HG03521 (cell line): ENCODE results near the gene PSMB5.

Source experiments
- ATAC-seq: cut with Tn5 transposase; IDR thresholded peaks from one replicate; pipeline ENCODE4 v1.9.1; 2021; ENCODE audit warnings: mild to moderate bottlenecking, moderate library complexity; ENCODE audit not compliant: unreplicated experiment

Gene PSMB5

DNA sequence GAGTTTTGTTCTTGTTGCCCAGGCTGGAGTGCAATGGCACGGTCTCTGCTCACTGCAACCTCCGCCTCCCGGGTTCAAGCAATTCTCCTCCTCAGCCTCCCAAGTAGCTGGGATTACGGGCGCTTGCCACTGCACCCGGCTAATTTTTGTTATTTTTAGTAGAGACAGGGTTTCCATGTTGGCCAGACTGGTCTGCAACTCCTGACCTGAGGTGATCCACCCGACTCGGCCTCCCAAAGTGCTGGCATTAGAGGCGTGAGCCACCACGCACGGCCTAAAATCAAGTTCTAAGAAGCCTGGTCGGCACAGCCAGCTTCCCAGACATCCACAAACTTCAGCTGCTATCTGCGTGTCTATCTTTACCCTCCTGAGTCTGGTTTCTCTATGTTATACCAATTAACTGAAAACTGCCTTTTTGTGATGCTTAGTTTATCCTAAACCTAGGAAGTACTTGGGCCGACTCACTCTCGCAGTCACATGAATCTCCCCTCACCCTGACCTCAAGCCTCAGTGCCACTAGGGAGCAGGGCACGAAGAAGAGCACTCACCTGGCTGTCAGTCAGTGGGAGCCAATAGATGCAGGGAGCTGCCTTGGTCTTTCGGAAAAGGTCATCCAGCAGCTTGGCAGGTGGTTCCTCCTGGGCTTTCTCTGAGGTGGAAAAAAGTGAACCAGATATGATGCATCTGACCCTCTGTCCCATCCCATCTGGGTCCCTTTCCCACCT is 26.0 kb upstream of the PSMB5 start:
- ATAC-seq: no peak

DNA sequence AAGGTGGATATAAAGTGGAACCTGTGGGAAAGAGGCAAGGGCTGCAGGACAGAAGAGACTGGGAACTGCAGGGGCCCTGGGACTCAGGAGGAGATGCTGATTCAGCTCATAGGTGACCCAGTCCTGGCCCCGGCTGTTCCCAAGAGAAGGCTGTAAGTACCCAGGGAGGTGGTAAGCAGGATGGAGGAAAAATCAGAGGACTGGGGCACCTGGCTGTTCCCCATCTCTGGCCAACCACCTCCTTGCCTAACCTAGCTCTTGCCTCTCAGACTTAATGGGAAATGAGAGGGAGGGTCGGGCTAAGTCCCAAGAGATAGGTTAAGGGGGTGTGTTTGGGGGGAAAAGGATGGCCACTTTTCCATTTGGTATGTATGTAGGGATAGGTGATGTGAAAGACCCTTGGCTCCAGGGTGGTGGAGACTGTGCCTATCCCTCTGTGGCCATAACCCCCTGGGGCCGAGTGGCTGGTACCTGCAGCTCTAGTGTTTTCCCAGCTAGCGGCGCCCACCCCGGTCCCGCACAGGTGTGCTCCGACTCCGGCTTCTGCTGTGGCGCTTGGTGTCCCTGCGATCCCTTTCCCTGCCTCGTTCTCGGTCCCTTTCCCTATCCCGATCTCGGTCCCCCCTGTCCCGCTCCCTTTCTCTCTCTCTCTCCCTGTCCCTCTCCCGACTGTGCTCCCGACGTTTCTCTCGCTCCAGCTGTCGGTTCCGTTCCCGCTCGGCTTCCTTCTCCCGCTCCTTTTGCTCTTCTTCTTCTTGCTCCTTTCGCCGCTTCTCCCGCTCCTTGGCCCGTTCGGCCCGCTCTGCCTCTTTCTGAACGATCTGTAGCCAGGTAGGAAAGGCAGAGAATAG is 24.2 kb upstream of the PSMB5 start:
- ATAC-seq: no peak

DNA sequence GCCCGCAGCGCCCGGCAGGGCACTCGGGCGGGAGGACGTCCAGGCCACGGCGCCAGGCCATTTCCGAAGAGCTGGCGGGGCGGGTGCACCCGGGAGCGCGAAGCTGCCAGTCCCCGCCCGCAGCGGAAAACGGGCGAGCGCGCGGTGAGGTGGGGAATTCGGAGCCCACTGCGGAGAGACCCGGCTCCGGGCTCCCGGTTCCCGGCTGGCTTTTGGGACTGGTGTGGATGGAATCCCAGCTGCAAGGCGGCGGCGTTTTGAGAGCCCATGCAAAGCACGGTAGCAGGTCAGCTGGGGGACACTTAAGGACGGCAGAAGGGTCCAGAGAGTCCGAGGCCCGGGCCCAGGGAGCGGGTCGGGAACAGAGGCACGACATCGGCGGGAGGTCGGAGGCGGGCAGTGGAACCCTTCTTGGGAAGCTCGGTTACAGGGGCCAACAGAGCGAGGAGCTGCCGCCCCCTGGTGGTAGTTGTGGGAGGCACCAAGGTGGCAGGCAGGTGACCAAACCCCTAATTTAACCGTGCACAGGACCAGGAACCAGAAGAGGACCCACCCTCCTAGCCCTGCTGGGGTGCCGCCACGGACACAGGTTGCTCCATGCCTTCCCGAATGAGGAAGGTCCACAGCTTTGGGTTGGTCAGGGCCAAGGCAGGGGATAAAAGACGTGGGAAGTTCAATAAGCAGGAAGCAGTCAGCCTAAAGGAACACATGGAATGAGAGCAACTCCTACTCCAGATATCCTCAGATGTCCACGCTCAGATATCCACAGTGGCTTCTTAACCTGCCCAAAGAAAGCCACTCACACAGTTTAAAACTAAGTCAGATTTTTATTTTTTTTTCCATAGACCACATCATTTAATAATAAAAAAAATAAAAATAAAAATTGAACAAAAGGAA is 23.3 kb upstream of the PSMB5 start:
- ATAC-seq: peak; percentile 50

DNA sequence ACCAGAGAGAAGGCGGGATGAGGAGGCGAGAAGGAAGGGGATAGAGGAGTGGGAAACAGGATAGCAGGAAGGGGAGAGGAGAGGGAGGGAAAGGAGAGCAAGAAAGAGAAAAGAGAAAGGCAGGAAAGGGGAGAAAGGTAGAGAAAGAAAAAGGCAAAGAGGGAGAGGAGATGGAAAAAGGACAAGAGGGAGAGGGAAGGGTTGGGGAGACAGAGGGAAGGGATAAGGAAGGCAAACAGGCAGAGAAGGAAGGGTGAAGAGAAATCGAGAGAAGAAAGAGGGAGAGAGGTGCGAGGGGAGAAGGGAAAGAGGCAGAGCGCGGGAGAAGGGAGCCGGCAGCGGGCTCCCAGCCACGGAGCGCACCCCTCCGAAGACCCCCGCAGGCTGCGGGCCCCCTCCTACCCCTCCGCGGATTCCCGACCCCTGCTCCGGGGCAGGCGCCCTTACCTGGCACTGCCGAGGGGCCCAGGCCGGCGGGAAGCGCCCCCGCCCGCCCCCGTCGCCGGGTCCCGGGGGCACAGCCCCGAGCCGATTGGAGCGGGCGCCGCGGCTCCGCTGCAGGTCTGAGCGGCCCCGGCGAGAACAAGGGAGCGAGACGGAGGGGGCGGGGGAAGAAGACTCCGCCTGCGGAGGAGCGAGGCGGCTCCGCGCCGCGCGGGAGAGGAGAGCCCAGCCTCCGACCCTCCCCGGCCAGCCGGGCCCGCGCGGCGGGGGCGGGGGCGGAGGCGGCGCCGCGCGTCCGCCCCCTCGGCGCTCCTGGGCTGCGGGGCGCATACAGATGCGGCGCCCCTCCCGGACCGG is 22.5 kb upstream of the PSMB5 start, which contains the start of gene CDH24:
Gene CDH24, minus strand, starts transcription at position 565 of the 801 bp plus-strand sequence. CDS start 1,787 bp downstream, outside the sequence.
- peak; percentile 43 for ATAC-seq

DNA sequence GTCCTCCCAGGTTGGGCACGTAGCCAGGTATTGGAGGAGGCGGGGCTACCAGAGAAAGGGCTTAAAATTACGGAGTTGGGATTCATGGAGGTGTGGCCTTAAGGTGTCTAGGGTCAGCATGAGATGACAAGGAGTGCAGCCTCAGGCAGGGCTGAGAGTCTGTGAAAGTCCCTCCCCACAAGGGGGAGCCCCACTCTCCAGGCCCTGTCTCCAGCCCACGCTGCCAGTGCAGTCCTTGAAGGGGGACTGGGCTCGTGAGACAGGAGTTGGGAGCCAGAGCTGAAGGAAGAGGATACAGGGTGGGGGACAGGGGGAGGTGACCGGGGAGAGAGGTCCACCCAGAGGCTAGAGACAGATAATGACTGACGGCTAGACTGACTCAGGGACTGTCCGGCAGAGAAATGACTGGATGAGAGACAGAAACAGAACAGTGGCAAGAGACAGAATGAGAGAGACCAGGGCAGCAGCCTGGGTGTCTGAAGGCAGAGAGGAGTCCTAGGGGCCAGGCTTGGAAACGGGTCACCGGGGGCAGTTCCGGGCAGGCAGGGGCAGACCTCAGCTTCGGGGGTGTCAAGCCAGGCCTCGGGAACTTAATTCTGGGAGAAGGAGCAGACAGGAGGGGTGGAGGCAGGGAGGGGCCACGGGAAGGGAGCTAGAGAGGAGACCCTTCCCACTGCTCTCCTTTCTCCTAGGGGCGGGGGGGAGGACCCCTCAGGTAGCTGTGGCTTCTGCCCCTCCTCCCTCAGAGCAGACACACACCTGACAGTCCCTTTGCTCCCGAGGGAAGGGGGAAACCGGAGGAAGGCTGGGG is 21.6 kb upstream of the PSMB5 start:
- ATAC-seq: no peak

DNA sequence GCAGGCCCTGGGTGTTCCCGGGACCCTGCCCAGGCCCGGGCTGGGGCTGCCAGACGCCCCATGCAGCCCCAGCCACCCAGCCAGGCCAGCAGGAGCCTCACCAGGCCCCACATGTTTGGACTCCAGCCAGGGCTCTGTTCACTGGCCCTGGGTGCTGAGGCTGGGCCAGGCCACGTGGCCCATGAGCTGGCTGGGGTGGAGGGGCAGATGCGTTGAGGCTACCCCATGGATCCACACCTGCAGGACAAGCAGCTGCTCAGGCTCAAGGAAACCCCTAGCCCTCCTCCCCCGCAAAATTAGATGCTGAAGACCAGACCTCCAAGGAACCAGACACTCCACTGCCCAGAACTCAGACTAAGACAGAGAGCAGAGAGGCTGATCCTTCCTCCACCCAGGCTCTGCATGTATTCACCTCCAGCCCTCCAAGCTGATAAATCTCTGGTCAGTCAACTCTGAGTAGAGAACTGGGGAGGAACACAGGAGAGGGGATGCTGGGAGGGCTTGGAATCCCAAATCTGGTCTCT is 21.0 kb upstream of the PSMB5 start:
- no peak for ATAC-seq

DNA sequence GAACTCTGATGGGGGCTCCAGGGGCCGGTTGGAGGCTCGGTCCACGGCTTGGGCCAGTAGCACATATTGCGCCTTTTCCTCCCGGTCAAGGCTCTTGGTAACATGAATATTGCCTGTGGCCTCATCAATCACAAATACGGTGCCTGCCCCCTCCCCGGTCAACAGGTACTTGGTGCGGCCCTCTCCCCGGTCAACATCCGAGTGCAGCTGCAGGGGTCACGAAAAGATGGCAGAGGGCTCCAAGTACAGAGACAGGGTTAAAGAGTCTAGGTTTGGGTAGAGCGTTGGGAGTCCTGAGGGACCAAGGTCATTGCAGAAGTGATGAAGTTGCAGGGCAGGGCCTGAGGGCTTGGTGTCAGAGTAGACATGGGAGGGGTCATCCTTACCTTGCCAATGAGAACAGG is 20.4 kb upstream of the PSMB5 start:
- no peak for ATAC-seq

DNA sequence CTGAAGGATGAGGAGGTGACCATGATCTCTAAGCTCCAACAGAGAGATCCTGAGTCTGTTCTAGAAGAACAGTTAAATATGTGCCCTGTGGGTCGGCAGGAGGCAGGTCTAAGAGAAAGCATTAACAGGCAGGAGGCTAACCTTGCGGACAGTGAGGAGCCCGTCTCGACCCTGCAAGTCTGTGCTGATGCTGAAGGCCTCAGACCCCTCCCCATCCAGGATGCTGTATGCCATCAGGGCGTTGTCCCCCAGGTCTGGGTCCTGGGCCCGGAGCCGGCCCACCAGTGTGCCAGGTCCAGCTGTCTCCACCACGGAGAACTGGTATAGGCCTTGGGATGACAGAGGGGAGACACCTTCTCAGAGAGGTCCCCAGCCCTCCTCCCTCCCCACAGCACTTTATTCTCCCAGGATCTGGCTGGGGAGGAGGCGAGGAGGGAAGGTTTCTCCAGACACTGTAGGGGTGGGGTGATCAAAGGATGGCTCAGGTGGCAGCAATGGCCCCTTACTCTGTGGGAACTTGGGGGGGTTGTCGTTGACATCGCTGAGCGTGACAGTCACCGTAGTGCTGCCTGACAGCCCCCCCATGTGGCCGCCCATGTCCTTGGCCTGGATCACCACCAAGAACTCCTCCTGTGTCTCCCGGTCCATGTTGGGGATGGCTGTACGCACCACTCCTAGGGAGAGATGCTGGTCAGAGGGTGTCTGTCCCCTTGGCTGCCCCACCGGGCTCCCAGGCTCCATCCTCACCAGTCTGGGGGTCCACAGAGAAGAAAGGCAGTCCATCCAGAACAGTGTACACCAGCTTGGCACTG is 19.5 kb upstream of the PSMB5 start:
- no peak for ATAC-seq

DNA sequence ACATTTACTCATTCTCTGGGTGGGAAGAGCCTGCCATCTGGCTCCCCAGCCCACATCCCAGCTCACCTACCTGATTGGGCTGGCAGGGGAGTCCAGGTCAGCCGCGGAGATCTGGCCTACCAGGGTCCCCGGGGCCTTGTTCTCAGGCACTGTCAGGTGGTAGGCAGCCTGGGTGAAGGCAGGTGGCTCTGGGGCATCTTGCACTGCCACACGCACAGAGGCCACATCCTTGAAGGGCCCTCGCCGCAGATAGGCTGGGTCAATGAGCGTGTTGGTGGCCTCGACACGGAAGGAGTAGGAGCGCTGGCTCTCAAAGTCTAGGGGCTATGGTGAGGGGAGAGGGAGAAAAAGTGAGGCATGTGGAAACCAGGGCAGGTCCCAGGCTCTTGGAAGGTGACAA is 18.7 kb upstream of the PSMB5 start:
- ATAC-seq: no peak

DNA sequence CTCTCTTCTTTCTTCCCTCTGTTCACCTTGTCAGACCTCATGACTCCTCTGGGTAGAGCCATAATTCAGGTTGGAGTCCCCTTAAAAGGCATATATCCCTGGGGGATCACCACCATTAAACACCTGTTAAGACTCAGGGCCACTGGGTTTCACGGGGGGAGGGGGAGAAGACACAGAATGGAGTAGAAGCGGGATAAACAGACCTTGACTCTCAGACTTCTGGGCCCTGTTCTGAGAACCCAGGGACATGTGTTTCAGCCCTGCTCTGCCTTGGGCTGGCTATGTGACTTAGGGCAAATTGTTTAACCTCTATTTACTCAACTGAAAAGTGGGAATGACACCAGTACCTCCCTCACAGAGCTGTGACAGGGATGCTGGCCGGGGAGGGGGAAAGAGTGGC is 18.0 kb upstream of the PSMB5 start:
- ATAC-seq: no peak

DNA sequence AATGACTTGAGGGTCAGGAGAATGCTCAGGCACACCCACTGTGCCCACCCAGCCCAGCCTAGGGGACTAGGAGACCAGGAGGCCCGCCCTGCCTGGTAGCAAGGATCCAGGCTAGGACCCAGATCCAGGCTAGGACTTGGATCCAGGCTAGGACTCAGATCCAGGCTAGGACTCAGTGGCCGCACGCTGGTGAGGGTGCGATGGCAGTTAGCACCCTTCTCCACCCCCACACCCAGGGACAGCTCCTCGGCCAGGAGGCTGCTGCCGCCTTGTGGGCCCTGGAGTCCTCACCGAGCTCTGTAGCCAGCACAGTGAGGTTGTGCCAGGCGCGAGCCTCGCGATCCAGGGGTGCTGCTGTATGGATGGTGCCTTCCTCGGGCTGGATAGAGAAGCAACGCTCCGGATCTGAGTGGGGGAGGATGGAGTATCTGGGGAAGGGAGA is 17.5 kb upstream of the PSMB5 start:
- no peak for ATAC-seq

DNA sequence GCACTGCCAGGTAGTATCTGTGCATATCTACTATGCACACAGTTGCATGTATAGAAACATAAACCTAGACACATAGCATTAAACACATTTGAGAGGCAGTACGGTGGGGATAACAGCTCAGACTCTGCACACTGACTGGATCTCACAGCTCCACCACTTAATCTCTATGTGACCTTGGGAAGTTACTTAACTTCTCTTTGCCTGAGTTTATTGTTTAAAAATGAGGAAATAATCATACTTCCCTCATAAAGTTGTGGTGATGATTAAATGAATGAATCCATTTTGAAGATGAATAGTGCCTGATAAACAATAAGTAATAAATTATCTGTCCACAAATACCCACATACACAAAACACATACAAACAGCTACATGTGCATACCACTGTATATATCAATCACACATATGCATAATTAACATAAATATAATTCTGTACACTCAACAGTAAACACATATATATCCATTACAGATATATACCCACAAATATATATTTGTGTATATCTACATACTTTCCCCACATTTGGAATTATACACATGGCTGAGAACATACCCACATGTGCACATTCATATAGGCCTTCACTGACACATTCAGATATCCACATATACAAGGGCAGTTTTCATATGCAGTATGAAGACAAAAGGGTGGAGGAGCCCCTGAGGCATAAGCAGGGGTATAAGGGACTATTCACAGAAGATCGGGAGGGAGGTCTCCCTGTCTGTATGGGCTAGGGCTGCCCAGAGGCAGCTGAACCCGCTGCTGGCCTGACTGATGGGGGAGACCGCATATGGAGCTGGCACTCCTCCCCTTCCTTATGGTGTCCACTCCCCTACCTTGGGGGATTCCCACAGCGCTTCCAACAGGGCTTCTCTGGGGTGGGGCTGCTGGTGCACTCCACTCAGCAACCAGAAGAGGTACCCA is 16.7 kb upstream of the PSMB5 start:
- ATAC-seq: no peak

DNA sequence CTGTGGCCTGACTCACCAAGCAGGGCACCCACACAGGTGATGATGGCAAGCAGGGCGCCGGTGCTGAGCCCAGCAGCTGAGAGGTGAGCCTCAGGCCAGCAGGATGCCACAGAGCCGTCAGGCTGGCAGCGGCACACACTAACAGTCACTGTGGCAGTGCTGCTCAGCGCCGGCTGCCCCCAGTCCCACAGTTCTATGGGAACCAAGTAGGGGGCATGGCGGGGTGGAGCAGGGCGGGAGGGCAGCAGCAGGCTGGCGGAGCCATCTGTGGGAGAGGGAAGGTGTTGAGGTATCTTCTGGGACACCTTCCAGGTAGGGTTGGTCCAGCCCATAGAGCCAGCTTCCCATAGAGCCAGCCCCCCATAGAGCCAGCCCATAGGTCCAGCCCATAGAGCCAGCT is 14.3 kb upstream of the PSMB5 start:
- no peak for ATAC-seq

DNA sequence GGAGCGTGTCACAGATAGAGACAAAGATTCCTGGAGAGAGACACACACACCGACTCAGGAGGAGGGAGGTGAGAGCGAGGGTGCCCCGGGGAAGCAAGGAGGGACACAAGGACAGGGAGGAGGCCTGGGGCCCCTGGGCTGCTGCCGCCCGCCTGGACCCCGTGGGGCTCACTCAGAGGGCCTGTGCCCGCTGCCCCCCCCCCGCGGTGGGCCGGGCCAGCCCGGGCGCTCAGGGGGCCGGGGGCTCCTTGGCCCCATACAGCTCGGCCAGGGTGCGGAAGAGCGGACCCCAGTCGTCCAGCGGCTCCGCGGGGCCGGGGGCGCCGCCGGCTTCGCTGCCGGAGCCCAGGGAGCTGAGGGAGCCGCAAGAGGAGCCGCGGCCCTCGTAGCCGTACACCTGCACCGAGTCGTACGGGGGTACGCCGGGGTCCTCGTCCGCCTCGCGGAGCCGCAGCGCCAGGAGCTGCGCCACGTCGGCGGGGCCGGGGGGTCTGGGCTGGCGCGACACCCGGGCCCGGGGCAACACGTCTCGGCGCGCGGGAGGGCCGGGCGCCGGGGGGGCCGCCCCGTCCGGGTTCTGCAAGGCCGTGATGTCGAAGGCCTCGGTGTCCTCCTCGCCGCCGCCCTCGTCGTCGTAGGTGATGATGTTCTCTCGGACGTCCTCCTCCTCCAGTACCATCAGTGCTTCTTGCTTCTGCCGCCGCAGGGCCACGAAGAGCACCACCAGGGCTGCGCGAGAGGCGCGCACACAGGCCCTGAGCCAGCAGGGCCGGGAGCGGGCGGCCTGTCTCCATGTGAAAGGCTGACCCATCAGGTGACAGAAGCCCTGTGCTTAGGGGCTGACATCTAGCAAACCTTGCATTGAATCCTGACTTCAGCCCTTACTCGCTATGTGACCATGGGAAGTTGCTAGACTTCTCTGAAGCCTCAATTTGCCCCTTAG is 13.3 kb upstream of the PSMB5 start:
- ATAC-seq: no peak

DNA sequence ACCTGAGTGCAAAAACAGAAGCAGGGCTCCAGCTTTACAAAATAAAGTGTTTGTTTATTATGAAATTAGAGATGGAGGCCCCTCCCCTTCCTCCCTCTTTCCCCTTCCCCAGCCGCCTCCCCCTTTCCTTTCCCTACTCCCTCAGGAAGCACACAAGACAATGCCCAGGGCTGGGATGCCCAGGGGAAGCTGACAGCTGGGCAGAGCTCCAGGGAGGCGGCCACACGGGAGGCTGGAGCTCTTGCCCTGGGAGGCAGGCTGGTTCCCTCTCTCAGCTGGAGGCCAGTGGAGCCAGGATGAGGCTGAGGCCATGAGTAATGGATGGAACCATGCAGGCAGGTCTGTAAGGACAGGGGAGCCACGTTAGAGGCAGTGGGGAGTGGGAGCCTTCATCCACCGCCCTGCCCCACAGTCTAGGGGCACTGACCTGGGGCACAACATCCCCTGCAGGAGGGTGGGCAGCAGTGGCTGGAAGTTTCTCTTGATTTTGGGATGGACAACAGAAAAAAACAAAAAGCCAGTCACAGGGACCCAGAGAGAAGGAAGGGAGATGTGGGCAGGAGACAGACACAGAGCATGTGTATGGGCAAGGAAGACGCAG is 12.4 kb upstream of the PSMB5 start:
- no peak for ATAC-seq
